Superior temporal gyrus (tissue), 1 donor: ENCODE results near the gene NEMF.
A peak's percentile ranks its signal among the peaks of the same experiment; 100 is the strongest.
"Not testable (repeated sequence)": the region's sequence is repeated elsewhere in the genome, so short reads cannot be mapped to it uniquely, and the experiment has no call there.

Experiments used
- DNase-seq: peaks from one replicate; pipeline ENCODE4 v3.0.0-alpha.2; 2016; ENCODE audit errors: extremely low spot score

NEMF gene

DNA sequence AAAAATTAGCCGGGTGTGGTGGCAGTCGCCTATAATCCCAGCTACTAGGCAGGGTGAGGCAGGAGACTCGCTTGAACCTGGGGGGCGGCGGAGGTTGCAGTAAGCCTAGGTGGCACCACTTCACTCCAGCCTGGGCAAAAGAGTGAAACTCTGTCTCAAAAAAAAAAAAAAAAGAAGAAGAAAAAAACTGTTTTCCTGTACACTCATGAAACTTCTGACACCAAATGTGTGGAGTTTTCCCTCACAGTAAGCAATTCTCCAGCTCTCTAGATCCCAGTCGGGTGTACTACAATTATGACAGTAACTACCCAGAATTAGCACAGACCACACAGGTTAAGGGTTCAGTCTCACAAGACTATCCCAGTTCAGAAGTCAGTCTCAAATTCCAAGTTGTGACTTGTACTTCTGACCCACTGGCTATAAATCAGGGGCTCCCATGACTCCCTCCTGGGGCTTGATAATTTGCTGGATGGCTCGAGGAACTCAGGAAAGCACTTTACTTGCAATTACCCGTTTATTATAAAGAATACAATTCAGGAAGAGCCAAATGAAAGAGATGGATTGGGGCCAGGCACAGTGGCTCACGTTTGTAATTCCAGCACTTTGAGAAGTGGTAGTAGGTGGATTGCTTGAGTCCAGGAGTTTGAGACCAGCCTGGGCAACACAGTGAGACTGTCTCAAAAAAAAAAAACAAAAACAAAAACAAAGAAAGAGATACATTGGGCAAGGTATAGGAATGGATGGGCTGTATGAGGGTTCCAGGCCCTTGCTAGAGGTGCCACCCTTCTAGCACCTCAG lies 27.9 kb upstream of the NEMF start:
- DNase-seq = no peak

DNA sequence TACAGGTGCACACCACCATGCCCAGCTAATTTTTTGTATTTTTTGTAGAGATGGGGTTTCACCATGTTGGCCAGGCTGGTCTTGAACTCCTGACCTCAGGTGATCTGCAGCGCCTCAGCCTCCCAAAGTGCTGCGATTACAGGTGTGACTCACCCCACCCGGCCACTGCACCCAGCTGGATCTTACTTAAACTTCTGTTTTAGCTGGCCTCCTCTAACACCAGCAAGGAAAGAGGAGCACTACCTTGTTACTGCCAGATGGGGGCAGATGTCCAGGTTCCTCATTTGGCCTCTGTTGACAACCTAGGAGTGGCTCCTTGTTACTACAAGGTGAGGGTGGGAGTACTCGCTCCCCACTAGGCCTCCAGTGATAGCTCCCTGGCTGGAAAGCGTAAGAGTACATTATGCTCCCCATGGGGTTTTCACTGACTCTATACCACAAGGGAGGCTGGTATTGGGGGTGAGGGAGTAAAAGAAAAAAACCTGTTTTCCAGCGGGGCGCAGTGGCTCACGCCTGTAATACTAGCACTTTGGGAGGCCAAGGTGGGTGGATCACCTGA lies 27.1 kb upstream of the NEMF start:
- DNase-seq = no peak

DNA sequence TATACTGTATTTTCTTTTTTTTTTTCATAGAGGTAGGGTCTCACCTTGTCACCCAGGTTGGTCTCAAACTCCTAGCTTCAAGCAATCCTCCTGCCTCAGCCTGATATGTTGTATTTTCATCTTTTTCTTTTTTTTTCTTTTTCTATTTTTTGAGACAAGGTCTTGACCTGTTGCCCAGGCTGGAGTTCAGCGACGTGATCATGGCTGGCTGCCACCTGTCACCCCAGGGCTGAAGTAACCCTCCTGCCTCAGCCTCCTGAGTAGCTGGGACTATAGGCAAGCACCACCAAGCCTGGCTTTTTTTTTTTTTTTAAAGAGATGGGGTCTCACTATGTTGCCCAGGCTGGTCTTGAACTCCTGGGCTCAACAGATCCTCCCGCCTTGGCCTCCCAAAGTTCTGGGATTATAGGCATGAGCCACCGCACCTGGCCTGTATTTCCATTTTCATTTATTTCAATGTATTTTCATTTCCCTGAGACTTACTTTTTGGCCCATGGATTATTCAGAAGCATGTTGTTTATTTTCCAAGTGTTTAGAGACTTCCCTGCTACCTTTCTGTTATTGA lies 24.1 kb upstream of the NEMF start:
- DNase-seq = no peak

DNA sequence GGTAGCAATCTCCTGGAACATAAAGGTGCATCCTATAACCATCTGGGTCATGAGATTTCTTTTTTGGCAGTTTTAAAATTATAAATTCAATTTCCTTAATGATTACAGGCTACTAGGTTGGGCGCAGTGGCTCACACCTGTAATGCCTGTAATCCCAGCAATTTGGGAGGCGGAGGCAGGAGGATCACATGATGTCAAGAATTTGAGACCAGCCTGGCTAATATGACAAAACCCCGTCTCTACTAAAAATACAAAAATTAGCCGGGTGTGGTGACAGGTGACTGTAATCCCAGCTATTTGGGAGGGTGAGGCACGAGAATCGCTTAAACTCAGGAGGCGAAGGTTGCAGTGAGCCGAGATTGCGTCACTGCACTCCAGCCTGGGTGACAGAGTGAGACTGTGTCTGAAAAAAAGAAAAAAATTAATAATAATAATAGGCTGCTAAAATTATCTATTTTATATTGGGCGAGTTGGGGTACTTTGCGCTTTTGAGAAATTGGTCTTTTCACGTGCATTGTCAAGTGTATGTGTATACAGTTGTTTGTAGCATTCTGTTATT lies 23.1 kb upstream of the NEMF start:
- DNase-seq = no peak

DNA sequence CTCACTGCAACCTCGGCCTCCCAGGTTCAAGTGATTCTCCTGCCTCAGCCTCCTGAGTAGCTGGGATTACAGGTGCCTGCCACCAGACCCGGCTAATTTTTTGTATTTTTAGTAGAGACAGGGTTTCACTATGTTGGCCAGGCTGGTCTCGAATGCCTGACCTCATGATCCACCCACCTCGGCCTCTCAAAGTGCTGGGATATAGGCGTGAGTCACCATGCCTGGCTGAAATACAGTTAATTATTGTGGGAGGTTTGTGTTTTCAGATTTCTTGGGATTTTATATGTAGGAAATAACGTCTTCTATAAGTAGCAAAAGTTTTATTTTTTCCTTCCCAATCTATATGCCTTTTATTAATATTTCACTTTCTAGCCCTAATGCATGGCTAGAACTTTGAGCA lies 21.0 kb upstream of the NEMF start:
- DNase-seq = not testable (repeated sequence)

- DNase-seq = no peak
Observed at GRCh38 chr14:49870908-49871307, 18.3 kb upstream of the NEMF start.

- no peak for DNase-seq
Observed at GRCh38 chr14:49868720-49869114, 16.1 kb upstream of the NEMF start.

DNA sequence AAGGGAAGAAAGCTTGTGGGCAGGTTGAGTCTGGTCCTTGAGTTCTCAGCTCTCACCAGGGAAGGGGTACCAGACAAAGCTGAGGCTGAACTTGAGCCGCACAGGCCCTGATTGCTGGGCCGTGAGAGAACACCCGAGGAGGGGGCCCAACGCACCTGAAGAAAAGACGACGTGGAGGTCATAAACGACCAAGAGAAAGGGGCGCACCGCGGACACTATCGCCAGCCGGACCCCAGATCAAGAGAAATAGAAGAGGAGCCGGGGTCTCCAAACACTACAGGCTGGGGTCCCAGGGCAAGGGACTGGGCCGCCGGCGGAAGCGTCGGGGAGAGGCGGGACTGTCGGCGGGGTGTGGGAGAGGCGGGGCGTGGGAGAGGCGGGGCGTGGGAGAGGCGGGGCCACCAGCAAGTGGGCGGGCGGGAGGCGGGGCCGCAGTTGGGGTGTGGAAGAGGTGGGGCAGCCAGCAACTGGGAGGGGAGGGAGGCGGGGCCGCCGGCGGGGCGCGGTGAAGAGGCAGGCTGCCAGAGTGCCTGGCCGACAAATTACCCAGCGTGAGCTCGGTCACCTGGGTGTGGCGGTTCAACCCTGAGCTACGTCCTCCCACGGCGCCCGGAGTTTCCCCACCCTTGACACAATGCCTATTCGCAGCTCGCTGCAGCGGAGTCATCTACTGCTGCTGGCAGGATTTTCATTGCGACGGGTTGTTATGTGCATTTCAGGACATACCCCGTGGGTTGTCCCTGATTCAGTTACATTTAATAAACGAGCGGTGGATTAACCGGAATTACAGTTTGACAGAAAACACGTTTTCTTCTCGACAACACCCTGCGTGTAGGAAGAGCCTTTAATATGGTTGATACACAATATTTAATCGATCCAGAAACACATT lies 15.5 kb upstream of the NEMF start:
- DNase-seq = peak; percentile 78

DNA sequence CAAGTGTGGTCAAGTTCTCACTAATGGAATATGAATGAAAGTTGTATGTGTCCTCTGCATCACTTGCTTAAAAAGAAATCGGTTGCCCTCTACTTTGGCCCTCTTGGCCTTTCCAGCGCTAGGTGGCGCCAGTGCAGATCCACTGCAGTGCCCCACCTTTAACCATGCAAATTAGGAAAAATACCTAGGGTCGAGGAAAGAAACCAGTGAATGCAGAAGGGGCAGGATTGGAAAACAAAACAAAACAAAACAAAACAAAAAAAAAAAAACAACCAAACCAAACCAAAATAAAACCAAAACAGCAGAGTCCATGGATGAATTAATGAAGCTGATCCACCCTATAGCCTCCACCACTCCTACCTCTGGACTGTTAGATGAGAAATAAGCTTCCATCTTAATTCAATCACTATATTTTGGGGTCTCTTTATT lies 12.9 kb upstream of the NEMF start:
- DNase-seq = peak; percentile 79

DNA sequence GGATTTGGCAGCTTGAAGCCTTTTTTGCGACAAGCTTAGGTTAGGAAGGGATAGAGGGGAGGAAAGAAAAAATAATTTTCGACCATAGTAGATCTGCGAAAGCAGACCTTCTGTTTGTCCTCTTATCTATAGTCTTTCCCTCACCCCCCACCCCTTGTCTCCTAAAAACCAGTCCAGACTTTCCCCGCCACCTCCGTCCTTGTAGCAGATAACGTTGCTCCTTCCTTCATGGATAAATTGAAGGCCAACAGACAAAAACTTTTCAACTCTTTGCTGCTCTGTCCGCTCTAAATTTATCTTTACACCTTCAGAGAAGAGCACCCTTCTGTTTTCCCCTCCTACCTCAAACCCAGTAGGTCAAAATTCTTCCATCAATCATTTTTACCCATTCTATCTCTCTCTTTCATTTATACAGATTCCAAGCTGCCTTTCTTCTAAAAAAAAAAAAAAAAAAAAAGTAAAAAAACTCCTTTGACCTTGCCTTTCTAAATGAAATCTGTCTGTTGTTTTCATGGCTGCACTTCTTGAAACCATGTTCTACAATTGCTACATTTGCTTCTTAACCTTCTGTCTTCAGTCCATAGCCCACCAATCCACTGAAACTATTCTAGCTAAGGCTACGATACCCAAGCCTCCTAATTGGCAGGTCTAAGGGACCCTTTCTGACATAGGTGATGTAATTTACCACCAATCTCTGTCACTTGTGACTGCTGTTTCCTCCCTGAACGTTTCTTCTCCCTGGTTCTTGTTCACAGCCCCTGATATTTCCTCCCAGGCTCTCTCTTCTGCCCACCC lies 11.1 kb upstream of the NEMF start:
- DNase-seq = peak; percentile 29

GRCh38 chr14:49862089-49862673 lies 9.6 kb upstream of the NEMF start:
- peak; percentile 93 for DNase-seq

DNA sequence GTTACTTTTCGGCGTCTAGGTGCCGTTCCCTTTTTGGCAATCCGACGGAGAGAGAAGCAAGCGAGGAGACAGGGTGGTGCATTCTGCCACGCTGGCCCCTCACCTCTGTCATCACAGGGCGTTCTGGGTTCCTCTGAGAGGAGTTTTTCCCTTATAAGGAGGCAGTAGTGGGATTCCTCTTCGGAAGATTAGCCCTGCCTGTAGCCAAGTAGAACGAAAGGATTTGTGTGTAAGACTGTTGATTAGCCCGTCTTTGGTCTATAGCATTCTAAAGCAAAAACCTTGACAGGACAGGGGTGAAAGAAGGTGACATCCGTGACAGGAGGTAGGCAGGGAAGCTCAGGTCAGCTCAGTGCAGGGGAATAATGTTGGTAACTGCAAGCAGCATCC lies 9.1 kb upstream of the NEMF start:
- no peak for DNase-seq

DNA sequence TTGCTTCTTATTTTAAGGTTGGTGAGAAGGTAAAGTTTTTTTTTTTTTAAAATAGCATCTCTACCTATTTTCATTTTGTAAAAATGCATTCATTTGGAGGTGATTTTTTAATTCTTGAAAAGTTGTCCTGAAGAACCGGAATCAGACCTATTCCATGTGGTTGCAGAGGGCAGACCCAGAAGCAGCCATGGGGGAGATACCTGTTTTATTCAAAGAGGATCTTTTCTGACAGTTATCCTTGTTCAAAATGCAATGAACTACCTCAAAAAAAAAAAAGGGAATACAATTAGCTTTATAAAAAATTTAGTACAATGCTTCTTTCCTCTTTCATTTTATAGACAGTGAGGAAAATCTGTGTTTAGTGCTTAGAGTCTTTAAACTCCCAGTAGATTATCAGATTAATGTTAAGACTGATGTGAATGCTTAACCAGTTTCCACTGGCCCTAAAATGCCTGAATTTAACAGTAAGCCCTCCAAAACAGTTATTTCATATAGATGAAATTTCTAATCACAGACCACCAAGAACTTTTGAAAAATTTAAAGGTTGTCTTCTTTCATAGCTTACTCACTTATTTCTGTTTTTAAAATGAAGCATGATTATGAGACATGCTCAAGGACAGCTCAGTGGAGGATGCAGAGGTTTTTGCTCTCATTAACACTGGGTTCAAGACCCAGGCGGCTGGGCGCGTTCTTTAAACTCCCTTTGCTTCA lies 8.6 kb upstream of the NEMF start:
- DNase-seq = no peak

GRCh38 chr14:49858383-49858782 lies 5.8 kb upstream of the NEMF start:
- no peak for DNase-seq

GRCh38 chr14:49857427-49858003 lies 4.9 kb upstream of the NEMF start:
- DNase-seq = peak; percentile 18

DNA sequence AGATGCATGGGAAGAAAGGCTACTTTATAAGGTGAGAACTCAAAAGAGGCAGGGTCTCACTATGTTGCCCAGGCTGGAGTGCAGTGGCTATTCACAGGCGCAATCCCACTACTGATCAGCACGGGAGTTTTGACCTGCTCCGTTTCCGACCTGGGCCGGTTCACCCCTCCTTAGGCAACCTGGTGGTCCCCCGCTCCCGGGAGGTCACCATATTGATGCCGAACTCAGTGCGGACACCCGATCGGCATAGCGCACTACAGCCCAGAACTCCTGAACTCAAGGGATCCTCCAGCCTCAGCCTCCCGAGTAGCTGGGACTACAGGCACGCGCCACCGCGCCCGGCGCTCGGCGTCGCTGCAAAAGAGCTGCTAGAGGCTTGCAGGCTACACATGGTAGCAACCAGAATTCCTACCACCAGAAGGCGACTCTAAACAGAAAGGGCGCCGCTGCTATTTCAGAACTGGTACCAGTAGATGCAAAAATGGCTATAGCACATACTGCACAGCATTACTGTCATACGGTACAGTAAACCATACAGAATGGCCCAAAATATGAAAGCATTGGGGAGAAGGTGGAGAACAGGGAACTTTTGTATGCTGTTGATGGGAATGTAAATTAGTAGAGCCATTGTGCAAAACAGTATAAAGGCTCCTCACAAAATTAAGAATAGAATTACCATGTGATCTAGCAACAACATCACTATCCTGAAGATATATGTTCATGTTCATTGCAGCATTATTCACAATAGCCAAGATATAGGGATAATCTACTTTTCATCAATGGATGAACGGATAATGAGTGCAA lies 1.2 kb upstream of the NEMF start:
- peak; percentile 71 for DNase-seq

GRCh38 chr14:49853158-49853477 lies 530 bp upstream of the NEMF start:
- no peak for DNase-seq

- no peak for DNase-seq
Observed at GRCh38 chr14:49851813-49852212, 775 bp downstream of the NEMF start.

DNA sequence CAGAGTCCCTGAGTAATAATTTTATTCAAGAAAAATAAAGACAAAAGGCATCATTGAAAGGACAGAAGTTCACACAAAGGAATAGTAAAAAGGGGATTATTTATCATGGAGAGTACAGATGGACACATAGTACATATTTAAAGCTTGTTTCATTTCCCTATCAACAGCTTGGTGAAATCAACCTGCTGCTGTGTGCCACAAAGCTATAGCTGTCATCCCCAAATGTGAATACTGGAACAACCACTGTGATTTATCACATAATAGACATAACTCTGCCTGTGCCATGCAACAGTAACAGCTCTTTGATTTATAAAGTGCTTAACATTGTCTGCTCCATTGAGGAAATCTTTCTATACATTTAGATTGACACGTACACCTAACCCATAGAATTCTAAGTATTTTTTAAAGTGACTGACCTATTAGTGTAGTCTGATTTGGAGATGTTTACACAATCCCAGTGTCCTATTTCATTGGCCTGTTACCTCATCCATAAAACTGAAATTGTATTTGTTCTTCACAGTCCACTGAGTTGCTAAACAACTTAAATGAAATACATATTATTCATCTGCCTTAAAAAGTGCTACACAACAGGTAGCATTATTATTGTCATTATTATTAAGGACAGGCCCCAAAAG lies 3.3 kb downstream of the NEMF start:
- no peak for DNase-seq
